GM10847 (cell line): Measurements from ENCODE around the gene ZKSCAN3.
A peak's percentile ranks its signal among the peaks of the same experiment; 100 is the strongest.

Experiments used
- POLR2A ChIP-seq: IDR thresholded peaks from 2 replicates; pipeline ENCODE4 v1.6.1; 2011; ENCODE audit not compliant: insufficient read length; ENCODE audit errors: extremely low read depth

The ZKSCAN3 gene

DNA sequence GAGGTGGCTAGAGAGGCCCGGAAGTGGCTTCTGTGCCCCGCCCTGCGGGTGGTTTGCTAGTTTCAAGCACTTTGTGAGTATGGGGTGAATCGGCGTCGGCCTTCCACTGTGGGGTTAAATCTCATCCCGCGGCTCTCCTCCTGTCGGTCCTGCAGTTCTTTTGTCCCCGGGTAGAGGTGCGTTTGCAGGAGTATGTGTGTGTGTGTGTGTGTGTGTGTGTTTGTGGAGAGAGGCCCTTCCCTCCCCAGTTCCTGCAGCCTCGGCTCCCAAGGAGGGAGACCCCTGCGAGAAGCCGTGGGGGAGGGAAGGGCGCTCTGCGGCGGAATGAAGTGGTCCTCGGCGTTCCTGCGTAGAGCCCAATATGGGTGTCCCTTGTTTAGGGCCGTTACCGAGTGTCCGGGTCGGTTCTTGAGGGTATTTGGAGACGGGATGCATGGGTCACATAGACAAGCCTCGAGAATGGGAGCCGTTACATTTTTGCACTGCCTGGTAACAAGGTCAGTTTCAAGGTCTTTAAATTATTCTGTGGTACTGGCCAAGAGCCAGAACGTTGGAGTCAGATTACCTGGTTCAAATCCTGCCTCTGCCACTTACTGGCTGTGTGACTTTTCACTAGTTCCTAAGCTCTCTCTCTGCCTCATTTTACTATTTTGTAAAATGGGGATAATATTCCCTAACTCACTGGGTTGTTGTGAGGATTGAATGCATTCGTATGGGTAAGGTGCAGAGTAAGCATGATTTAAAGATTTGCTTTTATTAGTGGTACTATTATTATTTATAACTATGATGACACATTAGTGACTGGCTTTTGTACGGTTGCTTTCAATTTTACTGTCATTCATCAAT, at the start of gene ZKSCAN3:
ZKSCAN3 (plus strand) TSS at position 56 of the 846 bp plus-strand sequence. CDS start 9,640 bp downstream, outside the sequence.
- TF ChIP-seq POLR2A, result peak; percentile 70

DNA sequence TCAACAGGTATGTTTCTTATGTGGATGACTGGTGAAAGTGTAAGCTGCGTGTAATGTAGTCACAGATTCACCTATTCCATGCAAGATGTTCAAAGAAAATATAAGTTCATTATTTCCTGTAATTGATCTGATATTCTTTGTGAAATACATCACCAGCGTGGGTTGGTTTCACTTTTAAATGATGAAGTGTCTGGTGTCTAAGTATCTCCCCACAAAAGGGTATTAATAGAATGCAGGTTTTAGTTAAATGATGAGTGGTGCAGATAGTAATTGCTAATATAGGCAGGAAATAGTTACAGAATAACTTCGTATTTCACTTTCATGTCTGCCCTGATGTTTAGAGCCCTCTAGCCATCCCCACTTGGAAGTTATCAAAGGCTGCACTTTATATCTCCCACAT, 46.2 kb upstream of the ZKSCAN3 start:
- no peak for TF ChIP-seq POLR2A

DNA sequence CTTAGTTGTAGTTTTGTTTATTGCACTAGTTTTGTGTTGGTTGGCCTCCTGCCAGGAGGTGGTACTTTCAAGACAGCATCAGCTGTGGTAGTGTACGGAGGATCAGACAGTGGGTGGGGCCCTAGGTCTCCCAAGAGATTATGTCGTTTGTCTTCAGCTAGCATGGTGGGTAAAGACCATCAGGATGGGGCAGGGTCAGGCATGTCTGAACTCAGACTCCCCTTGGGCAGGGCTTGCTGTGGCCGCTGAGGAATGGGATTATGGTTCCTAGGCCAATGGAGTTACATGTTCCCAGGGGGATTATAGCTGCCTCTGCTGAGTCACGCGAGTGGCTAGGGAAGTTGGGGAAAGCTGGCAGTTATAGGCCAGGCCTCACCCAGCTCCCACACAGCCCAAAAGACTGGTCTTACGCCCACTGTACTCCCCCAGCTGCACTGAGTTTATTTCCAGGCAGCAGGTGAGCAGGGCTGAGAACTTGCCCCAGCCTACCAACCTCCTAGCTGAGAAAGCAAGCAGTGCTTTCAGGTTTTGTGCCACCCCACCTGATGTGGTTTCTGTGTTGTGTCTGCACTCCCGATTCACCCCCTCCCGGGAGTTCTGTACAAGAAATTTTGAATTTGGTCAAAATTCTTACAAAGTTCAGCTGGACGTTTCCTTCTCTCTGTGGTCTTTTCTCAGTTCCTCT, 38.5 kb upstream of the ZKSCAN3 start:
- no peak for TF ChIP-seq POLR2A

DNA sequence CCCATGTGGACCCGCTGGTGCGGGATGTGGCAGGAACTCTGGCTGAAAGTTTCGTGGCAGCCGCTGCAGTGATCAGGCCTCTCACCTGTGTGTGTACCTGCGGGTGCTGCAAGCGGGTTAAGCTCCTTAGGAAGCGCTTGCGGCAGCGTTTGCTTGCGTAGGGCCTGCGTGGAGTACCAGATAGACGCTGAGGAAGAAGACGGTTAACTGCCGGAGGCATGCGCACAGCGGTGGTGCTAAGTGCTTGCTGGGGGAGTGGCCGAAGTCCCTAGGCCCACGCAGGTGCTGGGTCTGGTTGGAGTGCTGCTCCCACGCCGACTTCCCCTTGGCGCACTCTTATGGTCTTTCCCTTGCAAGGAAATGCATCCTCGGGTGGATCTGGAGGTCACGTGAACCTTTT, 36.8 kb upstream of the ZKSCAN3 start:
- no peak for TF ChIP-seq POLR2A

DNA sequence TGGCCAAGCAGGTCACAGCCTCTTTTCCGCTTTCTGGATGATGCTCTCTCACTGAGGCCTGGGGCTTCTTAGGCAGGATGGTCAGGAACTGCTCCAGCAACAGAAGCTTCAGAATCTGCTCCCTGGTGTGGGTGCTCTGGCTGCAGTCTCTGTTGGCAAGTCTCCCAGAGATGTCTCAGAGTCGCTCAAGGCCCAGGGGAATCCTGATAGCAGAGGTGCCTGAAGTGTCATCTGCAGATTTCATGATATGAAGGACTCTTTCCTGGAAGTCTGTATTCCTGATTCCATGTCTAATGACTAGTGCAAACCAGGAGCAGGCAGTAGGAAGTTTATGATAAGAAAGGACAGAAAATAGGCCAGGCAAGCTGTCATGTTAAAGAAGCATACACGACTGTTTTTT, 34.1 kb upstream of the ZKSCAN3 start:
- no peak for TF ChIP-seq POLR2A

DNA sequence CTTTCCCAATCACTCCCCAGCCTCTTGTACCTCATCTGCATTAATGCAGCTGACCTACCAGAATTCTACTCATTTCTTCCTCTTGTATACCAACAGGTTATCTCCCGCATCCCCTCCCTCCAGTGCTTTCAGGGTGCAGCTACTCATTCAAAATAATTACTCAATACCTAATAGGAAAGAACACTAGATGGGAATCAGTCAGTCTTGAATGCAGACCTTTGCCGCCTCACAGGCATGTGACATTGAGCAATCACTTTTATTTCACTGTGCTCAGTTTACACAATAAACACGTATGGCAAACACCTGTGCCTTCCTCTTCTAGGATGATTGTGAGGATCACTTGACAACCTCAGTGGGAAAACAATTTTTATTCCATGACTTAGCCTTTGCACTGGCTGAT, 27.1 kb upstream of the ZKSCAN3 start:
- no peak for TF ChIP-seq POLR2A

DNA sequence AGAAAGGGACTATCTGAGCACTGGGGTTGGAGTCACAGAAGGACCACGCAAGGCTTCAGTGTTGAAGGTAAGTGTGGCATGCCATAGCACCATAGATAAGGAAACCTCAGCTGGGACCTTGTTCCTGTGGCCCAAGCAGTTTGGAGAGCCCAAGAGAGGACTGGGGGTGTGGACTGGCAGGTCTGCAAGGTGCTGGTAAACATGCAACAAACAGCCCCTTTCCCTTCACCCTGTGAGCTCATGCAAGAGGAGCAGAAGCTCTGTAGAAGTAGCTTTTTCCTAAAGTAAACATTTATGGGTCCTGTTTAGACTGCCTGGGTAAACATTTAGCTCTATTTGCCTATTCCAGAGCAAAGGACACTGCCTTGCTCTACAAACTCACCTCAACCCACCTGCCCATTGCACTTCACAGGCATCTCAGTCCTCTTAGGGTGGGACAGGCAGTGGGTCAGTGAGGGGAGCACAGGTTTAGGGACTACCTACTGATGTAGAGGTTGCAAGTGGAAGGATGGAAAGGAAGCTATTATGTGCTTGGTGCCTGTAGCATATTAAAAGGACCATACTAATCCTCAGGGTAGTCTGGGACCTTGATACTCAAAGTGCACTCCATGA, 25.8 kb upstream of the ZKSCAN3 start:
- TF ChIP-seq POLR2A, result no peak

DNA sequence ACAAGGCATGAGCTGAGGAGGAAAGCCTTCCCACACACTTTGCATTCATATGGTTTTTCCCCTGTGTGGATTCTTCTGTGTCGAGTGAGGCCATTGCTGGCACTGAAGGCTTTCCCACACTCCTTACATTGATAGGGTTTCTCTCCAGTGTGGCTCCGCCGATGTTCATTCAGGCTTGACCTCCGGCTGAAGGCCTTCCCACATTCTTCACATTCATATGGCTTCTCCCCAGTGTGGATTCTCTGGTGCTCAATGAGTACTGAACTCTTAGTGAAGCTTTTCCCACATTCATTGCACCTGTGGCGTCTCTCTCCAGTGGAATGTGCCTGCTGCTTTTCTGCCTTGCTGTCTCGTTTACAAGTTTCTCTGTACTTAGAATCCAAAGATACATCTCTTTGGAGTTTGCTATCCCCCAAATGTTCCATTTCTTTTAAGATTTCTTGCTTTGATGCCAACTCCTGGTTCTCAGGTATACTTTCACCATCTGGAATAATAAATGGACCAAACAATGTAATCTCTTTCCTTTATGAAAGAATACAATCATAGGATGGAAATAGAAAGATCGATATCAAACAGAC, 23.3 kb upstream of the ZKSCAN3 start:
- TF ChIP-seq POLR2A, result no peak

DNA sequence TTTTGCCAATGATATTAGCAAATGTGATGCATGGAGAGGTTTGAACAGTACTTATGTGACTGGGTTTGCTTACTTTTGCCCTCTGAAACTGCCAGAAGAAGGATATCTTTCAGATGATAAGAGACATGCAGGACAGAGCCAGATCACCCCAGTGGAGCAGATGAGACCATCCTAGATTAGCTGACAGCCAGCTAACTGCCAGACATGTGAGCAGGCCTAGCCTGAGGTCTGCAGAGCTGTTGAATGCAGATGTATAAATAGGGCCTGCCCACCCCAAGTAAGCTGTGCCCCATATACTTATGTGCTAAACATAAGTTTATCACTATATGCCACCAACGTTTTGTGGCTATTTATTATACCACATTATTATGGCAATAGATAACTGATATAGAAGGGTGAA, 19.7 kb upstream of the ZKSCAN3 start:
- no peak for TF ChIP-seq POLR2A

DNA sequence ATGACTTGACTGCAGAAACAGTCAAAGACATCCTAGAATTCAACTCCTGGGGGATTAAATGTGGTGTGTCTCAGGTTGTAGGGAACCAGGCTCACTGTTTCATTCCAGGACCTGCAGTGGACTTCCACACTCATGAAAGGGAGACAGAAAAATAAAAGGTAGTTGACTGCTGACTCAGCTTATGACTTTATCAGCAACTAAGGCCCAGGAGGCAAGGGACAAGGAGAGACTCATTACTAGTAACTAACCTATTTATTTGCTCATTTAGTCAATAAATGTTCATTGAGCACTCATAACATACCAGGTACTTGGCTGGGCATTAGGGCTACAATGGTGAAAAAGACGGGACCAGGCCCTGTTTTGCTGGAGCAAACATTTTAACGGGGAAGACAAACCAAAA, 16.7 kb upstream of the ZKSCAN3 start:
- TF ChIP-seq POLR2A, result no peak

DNA sequence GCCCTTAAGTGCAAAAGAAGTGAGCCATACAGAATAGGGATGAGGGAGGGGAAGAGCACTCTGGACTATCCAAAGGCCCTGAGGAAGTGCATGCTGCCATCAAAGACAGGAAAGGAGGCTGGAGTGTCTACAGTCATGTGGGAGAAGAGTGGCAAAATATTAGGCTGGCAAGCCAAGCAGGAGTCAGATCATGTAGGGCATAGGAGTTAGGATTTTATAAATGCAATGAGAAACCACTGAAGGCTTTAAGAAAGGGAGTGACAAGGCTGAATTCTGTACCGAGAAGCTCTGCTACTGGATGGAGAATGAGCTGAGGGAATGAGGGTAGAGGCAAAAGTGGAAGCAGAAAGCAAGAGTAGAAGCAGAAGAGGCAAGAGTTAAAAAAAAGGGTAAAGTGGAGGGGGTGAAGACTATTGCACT, 16.1 kb upstream of the ZKSCAN3 start:
- no peak for TF ChIP-seq POLR2A

DNA sequence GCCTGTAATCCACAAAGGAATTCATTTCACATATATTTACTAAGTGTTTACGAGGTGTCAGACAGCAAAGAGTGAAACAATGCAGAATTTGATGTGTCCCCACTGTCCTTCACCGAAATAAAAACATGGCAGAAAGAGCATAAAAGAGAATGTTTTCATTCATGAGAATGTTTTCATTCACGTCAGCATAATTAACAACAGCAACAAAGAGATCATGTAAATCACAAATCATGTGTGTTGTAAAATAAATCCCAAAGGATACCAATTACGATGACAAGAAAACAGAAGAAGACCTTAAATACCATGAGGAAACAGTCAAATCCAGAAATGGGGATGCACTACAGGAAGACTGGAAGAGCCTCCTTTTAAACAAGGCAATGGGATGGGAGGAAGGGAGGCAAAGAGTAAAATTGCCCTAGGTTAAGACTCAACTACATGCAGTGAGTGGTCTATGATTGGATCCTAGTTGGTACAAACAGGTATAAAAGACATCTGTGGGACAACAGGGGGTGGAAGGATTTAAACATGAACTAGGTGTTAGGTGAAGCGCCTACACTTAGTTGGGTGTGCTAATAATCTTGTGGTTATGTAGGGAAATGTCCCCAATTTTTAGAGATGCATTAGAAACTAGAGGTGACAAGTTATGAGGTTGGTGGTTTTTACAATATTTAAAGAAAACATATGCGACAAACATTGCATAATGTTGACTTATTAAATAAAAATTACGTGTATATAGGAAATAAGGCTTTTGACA, 15.3 kb upstream of the ZKSCAN3 start:
- no peak for TF ChIP-seq POLR2A

DNA sequence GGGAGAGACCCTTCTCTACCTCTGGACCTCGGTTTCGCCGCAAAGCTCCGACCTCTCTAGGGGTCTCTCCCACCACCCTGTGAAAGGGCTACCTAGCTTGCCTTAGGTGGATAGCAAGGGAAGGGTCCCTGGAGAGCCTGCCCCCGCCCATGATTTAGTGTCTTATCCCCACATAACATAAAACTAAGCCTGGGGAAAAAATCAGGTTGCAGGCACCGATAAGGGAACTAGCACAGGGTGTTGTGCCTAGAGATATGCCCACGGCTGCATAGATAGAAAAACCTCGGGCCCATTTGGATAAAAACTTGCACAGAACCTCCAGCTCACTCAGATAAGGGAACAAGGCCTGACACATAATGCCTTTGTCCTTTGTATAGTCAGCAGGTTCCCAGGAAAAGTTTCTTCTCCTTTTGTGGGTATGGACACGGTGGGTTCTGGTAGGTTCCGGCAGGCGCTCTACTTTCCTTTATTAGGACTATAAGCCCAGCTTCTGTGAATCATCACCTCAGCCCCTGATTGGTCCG, 14.6 kb upstream of the ZKSCAN3 start:
- TF ChIP-seq POLR2A, result no peak

DNA sequence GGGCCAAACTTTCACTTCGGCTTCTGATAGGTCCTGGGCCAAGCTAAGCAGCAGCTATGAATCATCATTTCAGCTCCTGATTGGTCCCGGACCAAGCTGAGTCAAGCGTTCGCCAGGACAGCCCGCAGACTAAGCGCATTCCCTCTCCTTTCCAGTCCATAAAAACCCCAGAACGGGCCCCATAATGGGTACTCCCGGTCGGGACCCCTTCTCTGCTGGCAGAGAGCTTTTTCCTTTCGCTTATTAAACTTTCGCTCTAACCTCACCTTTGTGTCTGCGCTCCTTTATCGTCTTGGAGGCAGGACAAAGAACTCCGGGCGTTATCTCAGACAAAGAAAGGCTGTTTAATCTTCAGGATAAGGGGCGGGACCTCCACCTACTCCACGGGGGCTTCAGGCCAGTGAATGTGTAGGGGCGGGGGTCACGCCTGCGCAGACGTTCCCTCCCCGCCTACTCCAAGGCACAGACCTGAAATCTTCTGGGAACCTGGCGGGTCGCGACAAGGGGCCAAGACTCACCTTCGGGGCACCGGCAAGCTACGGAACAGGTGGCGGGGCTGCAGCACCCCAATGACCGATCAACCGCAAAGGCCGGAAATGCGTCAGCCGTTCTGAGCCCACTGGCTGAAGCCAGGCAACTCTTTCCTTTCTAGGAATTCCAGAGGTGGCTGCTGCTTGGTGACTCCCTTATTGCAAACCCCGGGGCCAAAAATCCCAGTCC, 14.0 kb upstream of the ZKSCAN3 start, which contains the start of gene ZSCAN31:
ZSCAN31 (minus strand) TSS at position 585 of the 720 bp plus-strand sequence. CDS start 6,465 bp downstream, outside the sequence.
- TF ChIP-seq POLR2A, result peak; percentile 32
